NCI-H2029 (cell line): ENCODE results near the gene SH3PXD2A.

ENCODE experiments used
- DNase-seq: peaks from one replicate; lab custom pipeline; 2025; lab: John Stamatoyannopoulos, UW

SH3PXD2A gene

DNA sequence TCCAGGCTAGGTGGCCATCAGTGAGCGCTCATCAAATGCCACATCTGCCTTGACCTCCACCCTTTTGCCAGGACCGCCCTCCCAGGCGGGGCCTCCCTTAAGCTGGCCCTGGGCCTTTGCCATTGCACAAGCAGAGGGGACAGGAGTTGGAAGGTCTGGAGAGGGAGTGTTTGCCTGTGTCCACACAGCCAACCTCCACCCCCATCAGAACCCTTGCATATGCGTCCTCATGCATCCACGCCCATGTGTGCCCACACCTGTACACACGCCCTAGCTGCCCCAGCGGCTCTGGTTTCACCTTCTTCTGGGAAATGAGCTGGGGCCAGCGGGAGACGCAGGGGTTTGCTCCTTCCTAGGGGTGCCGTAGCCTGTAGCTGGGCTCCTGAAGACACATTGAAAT lies 297.9 kb downstream of the SH3PXD2A start:
- no peak for DNase-seq

DNA sequence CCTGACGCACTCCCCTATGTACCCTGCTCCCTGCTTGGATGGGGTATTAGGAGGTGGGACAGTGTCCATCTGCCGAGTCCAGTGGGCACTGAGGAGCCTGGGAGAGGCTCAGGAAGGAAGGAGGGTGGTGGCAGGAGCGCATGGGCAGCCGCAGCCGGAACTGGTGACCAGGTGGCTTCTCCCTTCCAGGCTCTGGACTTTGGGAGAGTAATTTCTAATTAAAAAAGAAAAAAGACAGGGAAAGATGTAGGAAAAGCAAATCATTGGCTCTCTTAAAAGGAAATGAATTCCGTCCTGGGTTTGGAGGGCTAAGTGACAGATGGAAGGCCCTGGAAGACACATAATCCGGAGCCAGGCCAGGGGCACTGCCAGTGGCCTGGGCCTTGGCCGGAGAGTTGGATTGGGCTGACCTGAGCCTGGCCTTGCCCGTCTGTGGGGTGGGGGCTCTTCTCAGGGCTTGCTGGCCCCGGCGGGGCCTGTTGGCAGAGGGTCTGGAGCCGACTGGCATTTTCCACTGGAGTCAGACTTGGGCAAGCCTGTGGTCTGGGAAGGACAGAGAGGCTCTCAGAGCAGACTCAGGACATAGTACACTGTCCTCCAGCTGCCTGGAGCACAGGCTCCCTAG lies 298.9 kb downstream of the SH3PXD2A start:
- no peak for DNase-seq

DNA sequence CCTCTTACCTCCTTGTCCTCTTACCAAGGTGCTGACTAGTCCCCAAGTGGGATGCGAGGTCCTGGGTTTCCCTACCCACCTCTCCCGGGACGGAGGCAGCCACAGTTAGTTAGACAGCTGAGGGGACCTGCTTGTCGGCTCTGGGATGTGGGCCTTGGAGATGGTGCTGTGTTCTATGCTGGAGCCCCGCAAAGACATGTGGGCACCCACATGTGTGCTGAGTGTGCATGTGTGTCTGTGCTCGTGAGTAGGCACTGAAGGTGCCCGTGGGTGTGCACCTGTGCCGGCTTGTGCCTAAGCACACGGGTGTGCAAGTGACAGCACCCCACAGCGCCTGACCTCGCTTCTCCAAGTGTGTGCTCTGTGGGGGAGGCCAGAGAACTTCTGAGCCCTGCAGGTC lies 299.7 kb downstream of the SH3PXD2A start:
- DNase-seq, result no peak

DNA sequence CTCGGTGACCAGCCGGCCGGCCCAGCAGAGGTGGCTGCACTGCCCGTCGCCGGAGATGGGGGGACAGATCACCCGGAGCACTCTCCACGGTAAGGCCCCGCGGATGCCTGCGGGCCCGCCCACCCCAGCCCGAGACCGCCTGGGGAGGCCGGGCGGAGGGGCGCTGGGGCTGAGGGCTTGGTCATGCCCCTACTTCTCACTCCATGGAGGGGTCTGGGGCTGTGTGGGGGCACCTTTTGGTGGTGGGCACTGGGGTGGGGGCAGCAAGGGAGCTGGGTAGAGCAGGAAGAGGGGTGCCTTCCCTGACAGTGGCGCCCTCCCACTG lies 300.1 kb downstream of the SH3PXD2A start:
- no peak for DNase-seq

DNA sequence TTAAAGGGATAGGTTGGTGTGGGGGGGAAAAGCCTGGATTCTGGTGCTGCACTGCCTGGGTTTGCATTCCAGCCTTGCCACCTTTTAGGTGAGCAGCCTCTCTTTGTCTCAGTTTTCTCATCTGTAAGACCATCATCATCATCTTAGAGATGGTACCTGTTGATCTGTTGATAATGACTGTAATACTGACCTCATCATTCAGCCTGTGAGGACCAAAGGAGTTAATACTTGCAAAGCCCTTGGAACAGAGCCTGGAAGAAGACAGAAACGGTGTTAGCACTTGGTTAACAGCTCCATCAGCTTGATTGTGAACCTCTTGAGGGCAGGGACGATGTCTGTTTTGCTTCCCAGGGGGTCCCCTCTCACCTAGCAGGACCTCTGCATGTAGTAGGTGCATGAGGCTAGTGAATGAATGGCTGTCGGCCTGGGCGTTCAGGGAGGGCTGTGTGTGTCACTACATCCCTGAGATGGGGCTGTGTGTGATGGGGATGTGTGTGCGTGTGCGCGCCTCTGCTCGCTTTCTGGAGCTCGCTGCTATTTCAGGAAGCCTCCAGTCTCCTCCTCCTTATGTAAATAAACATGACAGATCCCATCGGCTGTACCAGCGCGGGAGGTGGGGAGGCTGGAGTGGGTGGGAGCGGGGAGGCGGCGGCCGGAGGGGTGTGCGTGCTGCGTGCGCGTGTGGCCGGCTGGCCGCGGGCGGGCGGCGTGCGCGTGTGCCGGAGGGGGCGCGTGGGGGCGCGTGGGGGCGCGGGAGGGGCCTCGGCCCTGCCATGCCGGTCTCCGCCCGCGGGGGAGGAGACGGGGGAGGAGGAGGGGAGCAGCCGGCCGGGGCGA lies 300.7 kb downstream of the SH3PXD2A start:
- peak; percentile 64 for DNase-seq

DNA sequence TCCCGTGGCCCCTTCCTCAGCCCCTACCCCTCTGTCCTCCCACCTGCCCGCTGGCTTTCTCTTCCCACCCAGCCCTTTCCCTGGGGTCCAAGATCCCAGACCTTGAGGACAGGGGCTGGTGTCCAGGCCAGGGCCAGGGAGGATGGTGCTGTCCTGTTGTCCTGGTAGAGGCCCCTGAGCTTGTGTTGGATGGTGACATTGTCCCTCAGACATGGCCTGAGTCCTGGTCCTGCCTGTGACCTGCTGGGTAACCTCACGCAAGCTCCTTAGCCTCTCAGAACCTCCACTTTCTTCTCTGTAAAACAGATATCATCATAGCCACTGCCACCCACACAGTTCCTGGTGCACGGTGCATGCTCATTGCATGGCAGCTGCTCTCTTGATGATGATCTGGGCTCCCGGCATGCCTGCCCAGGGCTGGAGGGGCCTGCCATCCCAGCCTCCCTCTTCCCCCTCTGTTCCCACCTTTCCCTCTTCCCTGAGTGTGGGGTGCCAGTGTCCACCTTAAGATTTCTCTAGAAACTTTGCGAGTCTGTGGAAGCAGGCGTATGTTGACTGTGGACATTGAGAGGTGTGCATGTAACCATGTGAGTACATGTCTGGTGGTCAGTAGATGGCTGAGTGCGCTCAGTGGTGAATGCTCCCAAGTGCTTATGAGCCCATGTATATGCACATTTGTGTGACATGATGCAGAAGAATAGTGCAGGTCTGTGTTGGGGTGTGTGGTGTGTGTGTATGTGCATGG lies 301.5 kb downstream of the SH3PXD2A start:
- DNase-seq, result no peak

DNA sequence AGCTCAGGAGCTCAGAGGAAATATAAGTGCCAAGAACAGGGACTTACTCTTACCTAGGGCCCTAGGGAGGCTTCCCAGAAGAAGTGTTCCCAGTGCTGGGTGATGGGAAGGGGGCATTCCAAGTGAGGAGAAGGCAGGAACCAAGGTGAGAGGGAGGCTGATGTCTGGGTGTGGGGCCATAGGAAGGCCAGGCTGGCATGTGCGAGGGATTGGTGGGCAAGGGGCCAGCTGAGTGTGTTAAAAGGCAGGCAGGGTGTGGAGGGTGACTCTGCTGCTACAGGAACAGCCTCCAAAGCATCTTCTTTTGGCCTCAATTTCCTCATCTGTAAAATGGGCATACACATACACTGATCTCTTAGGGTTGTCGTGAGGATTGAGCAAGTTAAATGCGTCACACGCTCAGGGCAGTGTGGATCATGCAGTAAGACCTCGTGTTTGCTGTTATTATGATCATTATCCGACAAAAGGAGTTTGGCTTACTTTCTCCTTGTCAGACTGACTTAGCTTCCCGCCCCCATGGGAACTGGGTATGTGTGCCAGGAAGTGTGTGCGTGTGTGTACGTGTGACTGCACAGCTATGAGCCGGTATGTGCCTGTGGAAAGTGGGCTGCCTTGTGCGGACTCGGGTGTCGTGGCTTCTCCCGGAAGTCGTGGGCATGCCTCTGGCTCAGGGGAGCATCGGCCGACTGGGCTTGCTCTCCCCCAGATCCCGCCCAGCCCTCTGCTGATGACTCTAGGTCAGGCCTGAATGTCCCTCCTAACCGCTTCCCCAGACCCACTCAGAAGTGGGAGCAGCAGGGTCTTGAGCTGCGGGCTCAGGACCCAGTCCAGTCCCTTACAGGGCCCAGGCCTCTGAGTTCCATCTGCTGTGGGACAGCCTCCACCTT lies 302.3 kb downstream of the SH3PXD2A start:
- no peak for DNase-seq

DNA sequence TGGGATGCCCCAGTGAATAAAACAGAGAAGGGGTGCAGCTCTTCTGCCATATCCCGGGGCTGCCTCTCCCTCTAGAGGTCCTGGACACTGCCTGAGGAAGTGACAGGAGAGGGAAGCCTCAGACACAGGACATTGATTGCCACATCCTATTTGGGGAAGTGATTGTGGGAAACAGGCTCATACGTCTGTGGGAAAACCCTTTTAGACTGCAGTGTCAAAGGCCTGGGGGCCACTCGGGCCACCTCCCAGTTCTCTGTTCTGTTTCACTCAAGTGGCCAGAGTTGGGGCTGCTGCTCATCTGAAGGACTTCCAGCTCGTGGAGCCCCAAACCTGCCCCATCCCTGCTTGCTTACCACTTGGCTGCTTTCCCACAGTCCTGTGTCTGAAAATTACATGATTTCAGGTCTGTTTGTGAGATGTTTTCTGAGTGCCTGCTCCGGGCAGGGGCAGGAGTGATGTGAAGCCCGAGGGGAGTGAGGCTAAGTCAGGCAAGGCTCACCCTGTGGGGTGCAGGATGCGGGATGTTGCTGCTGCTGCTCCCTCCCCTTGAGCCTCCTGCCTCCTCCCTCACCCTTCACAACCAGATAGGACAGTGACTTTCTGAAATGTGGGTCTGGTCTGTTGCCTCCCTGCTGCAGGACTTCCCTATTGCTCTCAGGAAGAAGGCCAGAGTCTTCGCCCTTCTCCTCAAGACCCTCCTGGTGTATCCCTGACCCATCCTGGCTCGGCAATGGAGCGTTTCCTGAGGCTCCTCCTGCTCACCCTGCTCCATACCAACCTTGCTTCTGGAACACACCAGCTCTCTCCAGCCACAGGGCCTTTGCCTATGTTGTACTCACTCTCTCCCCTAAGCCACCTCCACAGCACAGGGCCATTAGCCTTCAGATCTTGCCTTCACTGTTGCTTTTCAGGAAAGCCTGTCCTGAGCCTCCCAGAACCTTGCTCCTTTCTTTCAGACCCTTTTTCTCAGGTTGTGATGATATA lies 303.5 kb downstream of the SH3PXD2A start:
- DNase-seq, result no peak

DNA sequence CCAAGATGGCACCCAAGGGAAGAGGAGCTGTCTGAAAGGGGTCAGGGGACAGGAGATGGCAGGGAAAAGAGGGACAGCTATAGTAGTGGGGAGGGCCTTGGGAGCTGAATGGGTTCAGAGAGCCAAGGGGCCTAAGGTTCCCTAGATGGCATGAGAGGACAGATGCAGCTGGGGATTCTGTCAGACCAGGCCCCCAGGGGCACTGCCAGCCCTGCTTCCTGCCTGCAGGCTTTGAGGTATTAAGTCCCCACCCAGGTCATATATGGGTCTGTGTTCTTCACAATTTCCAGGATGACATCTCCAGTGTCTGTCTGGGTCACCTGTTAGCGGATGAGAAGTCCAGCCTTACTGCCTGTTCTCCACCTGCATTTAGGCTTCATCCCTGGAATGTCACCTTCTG lies 305.1 kb downstream of the SH3PXD2A start:
- DNase-seq, result no peak

DNA sequence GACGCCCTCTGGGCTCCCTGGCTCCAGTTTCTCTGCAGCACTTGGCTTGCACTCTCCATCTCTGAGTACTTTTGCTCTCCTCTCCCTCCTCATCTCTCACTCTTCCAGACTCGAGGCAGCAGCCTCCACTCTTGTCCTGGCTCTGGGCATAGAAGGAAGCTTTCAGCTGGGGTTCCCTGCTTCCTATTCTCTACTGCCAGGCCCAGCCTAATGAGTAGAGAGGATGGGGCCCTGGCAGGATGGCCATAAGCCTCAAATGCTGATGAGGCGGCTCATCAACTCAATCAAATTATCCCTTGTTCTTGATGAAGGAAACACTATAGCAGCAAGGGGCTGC lies 306.1 kb downstream of the SH3PXD2A start:
- DNase-seq, result no peak

DNA sequence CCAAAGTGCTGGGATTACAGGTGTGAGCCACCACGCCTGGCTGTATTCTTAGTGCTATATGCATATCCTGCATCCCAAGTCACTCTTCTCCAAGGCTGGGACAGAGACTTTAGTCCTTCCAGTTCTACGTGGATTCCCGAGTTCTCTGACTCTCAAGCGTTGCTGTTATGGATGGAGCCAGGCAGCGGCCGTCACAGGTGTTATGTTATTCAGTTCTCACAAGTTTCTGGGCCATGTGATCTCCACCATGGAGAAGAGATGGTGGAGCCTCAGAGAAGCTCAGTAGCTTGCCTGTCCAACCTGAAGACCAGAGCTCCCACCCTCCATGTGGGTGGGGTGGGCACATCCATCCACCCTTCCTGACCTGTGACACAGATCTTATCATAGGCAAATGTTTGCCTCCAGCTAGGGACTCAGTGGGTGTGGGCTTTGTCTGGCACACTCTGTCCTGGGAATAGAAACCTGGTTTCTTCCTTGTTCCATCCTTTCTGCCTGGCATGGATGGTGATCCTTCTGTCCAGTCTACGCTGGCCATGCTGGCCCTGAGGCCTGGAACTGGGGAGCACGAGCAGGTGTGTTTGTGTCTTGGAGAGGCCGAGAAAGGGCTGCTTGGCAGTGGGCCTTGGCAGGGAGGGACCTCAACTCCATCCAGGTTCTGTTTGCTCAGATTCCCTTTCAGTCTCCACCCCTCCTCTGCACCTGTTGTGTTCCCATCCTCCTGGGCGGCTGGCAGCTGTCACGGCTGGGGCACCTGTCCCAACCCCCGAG lies 306.6 kb downstream of the SH3PXD2A start:
- peak; percentile 71 for DNase-seq

DNA sequence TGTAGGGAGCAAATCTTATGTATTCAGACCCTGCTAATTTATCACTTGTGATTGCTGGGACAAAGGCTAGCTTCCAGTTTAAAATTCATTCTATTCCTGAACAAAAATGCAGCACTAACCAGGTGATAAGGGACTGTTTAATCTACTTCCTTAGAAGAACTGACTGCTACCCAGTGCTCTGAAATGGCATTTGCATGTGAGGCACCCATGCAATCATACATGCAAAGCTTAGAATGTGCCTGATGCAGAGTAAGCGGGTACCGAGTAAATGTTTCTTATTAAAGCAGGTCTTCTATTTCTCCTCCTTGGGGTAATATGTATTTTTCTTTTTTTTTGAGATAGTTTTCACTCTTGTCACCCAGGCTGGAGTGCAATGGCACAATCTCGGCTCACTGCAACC lies 307.4 kb downstream of the SH3PXD2A start:
- DNase-seq, result no peak

DNA sequence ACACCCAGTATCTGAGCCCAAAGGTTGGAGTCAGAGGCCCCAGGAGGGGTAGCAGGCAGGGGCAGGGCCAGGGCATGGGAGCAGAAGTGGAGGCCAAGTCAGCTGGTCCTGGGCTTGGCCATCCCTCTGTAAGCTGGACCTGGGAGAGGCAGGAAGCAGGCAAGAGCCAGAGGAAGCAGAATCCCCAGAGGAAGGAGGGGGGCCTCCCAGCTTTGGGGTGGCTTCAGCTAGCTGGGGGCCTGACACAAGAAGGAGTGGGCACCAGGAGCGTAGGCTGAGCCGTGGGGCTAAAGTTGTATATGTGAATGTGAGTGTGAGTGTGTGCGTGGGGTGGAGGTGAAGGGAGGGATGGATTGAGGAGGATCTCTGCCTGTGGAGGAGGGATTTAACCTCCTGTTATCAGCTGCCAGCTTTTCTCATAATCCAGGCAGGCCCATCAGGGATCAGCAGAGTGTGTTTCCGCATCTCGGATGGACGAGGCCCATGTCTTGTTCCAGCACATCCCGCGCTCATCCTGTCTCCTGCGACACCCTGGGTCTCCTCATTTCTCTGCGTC lies 307.9 kb downstream of the SH3PXD2A start:
- no peak for DNase-seq

DNA sequence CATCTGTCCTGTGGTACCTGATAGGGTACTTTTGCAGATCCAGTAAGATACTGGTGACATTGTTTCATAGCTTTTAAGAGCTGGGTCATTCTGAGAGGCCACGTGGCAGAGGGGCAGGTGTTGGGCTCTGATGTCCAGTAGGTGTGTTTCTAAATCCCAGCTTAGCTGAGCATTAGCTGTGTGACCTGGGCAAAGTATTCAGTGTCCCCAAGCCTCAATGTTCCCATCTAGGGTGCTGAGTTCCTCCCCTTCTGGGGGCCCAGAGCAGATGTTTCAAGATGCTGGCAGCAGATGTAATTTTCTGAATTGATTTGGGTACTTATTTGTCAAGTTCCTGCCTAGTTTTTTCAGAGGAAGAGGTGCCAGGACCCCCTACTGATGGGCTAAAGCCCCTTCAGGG lies 309.0 kb downstream of the SH3PXD2A start:
- DNase-seq, result no peak

DNA sequence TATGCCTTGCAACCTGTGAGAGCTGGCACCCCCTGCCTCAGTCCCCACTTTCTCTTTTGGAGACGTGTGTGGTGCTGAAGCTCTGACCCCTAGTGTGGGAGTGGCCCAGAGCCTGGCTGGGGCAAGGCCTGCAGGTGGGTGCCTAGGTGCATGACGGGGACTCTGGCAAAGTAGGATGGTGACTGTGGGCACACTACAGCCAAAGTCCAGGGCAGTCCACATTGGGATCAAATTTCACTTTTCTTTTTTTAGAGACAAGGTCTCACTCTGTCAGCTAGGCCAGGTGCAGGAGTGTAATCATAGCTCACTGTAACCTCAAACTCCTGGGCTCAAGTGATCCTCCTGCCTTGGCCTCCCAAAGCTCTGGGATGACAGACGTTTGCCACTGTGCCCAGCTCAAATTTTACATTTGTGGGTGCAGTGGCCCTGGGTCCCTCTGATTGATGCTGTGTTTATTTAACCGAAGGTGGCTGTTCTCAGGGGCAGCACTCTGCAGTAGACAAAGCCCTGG lies 309.6 kb downstream of the SH3PXD2A start:
- DNase-seq, result peak; percentile 22

DNA sequence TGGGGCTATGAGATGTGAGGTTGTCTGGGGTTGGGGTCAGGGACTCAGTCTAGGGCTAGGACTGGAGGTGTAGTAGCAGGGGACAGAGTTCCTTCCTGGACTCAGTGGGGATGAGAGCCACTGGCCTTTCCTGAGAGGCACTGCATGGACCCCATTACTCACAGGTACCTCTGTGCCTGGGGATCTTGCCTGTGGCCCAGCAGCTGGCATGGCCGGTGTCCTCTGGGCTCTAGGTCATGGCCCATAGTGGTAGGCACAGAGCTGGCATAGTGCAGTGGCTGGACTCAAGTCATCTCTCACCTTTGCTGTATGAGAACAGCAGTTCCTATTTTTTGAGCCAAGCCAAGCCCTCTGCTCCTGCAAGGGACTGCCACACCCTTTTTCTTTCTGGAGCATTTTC lies 310.0 kb downstream of the SH3PXD2A start:
- DNase-seq, result no peak

DNA sequence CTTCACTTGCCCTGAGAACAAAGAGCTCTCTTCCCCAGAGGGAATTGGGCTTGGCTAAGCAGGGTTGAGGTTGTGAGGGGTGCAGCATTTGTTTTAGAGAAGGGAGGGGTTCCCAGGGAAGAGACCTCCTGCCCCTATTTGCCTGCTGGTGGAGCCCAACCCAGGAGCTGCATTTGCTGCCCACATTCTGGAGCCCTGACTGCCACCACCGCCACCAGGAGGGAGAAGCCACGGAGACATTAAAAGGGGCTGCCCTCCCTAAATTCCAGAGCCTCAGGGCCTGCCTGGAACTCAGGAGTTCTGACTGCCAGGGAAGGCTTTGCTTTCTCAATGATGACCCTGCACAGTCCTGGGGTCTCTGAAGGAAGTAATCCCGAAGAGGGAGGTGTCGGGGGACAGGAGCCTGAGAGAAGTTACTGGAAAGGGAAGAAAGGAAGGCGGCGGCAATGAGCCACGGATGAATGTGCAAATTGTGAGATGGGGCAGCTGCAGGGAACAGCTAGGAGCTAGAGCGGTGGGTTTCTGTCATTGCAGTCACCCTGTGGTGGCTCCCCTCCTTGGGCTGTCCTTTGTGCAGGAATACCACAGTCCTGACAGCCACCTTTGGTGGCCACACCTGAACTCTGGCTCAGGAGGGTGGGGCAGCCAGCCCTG lies 310.6 kb downstream of the SH3PXD2A start:
- no peak for DNase-seq
